HG03097 (cell line): Measurements from ENCODE around the gene SMPD3.

Experiments used
- ATAC-seq: cut with Tn5 transposase; IDR thresholded peaks from one replicate; pipeline ENCODE4 v1.9.1; 2021; ENCODE audit not compliant: unreplicated experiment, low FRiP score

SMPD3 gene

DNA sequence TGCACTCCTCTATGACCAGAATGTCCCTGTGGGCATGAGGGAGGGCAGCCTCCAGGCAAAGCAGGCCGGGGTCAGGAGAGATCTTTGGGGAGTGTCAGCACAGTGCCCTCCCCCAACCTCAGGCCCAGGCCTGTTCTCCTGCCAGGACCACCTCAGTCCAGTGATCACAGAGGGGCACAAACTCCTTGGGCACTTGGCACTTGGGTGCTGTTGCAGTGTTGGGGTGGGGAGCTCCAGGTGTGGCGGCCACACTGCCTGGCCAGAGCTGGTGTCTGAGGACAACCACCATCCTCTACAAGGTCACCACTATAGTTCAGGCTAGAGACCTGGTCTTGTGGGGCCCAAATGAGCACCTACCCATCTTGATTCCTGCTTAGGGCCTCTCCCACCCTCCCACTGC, 37.2 kb downstream of the SMPD3 start:
- ATAC-seq, result no peak

DNA sequence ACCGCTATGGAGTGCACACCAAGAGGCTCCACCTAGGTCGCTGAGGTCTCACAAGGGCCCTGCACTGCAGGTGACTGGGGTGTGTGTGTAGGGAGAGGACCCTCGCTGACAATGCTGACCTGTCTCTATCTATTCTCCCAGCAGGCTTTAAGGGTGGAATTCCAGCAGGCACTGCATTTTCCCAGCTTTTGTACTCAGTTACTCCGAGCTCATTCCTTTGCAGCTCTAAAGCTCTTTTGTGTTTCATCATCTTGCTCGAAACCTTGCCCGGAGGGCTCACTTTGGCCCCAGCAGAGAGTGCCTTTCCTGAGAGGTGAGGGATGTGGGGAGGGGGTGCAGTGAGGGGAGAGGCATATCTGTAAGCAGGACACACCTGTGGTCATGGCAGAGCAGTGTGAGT, 39.3 kb downstream of the SMPD3 start:
- no peak for ATAC-seq

DNA sequence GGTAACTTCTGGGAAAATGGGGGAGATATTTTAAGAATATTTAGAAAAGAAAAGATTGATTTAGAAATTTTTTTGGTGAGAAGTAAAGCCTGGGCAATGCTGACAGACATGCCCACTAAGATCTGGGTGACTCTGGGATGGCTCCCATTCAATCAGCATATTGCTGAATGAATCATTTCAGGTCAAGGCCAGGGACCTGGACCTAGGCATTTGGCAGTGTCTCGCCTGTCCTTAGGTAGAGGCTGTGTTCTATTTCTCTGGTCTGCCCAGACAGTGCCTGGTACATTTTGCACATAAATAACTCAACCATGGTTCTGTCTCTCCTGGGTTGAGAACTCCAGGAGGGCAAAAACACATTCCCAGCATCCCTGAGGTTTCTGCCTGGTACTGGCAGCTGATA, 39.9 kb downstream of the SMPD3 start:
- no peak for ATAC-seq

DNA sequence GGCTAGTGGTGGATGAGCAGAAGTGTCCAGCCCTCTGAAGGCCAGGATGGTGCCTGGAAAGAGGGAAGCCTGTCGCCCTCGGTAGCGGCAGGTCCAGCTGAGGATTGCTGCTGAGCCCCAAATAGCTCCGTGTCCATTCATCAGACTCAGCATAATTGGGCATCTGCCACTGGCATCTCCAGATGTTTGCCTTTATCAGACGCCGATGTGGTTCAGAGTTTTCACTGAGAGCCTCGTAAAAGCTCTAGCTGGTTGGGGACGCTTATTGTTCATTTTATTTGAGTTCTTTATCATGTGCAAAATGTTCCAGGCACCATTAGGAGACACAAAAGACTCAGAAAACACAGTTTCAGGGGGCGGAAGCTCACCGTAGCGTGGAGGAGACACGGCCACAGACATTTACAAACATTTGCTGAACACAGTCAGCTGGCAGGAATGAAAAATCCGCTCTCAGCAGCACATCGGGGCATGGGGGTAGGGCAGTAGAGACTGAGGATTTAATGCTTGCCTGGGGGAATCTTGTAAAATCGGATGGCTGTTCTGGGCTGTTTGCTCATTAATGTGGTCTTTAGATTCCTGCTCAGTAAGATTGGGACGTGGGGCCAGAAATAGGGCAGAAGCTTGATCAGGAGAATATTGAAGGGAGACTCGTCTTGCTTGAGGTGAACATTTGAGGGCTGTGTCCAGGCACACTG, 41.7 kb downstream of the SMPD3 start:
- no peak for ATAC-seq

GRCh38 chr16:68404736-68405345, 43.5 kb downstream of the SMPD3 start:
- ATAC-seq, result no peak

GRCh38 chr16:68403704-68404103, 44.6 kb downstream of the SMPD3 start:
- no peak for ATAC-seq

DNA sequence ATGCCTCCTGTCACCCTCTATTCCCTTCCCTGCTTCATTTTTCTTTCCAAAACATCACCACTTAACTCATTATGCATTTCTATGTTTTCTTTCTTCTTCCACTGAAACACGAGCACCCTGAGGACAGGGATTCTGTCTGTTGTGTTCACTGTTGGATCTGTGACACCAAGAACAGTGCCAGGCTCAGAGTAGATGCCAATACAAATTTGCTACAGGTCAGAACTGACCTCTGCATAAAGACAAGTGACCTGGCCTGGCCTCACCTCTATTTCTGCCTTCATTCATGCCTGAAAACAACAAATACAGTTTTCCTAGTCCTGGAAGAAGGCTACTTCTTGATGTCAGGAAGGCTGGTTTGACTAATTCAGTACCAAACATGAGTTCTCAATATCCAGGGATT, 45.1 kb downstream of the SMPD3 start:
- no peak for ATAC-seq

DNA sequence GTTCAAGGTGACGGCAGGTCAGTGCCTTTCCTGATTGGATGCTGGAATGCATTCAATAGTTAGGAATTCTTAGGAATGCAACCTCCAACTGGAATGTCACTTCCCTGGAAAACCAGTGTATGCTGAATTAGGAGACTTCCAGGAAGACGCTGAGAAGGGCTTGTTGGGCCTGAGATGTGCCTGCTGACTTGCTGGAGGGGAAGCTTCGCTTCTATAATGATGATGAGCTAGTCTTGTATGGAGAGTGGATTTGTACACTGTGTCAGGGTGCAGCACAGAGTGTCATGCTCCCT, 45.6 kb downstream of the SMPD3 start:
- no peak for ATAC-seq

GRCh38 chr16:68401871-68402747, 46.2 kb downstream of the SMPD3 start:
- ATAC-seq, result no peak

- no peak for ATAC-seq
Measured at GRCh38 chr16:68400924-68401460, 47.3 kb downstream of the SMPD3 start.

GRCh38 chr16:68400083-68400923, 48.0 kb downstream of the SMPD3 start:
- no peak for ATAC-seq

DNA sequence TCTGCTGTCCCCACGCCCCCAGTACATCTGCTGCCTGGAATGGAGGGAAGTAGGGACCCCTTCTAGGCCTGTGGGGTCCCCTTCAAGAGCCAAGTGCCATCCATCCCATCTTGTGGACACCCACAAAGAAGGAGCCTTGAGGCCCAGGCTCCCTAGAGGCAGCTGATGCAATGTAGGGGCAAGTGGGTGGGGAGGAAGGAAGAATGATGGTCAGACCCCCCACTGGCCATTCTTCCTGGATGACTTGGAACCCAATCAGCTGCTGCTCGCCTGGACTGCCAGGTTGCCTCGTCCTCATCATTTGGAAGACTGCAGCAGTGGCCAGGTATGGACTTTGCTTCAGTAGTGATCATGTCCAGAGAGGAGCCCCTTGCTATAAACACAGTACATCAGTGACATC, 48.9 kb downstream of the SMPD3 start:
- no peak for ATAC-seq

DNA sequence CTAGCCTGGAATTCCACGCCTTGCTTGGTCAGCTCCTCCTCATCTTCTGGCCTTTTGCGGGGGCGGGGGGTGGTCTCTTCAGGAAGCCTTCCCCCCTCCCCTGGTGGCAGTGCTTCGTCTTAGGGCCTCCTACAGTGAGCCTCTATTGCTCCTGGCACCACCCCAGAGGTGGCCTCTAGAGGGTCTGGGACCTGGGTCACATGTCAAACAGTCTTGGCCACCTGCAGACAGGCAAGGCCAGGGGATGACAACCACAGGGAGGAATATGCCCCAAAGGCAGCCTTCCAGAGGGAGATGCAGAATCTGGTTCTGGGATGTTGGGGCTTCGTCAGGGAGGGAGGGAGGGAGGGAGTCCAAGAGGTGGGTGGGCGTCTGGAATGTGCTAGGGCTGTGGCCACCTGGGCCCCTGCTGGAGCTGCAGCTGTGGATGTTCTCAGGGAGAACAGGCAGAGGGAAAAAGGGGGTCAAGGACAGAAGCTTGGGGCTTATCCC, 50.6 kb downstream of the SMPD3 start:
- no peak for ATAC-seq

- ATAC-seq, result no peak
Measured at GRCh38 chr16:68396481-68396880, 51.8 kb downstream of the SMPD3 start.

- no peak for ATAC-seq
Measured at GRCh38 chr16:68395815-68396214, 52.5 kb downstream of the SMPD3 start.

DNA sequence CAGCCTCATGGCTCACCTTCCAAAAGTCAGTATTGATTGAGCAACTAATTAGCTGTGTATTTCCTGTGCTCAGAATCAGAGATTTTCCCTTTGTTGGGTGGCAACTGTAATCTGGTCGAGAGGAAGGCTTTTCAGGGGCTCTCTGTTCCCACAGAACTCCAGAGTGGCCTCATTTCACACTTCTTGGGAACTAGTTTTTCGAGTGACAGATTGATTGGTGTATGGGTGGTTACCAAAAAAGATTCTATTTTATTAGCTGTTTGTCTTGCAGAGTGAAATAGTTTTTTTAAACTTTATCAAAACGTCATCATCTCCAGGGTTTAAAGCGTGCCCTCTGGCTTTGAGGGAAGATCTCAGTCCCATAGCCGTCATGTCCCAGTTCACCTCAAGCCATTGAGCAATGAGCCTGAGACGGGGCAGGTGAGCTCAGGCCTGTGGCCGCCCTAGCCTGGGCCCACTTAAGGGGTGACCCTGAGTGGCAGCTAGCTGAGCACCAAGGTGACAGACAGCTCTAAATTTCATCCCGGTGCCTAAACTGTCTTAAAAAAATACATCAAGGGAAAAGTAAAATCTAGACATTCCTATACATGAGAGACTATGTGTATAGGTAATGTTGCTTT, 53.0 kb downstream of the SMPD3 start:
- no peak for ATAC-seq

DNA sequence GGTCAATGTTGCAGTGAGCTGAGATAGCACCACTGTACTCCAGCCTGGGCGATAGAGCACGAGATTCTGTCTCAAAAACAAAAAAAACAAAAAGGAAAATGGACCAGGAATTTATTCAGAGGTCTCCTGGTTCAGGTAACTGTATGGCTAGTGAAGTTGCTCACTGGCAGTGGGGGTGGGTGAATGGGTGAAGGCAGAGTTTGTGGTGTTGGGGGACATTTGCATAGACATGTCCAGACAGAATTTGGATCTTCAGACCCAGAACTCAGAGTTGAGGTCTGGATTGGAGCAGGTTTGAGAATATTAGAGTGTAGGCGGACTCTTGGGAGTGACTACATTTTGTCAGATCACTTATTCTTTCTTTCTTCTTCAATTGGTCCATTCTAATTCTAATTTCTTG, 55.0 kb downstream of the SMPD3 start:
- no peak for ATAC-seq

GRCh38 chr16:68389750-68390371, 58.4 kb downstream of the SMPD3 start:
- no peak for ATAC-seq

DNA sequence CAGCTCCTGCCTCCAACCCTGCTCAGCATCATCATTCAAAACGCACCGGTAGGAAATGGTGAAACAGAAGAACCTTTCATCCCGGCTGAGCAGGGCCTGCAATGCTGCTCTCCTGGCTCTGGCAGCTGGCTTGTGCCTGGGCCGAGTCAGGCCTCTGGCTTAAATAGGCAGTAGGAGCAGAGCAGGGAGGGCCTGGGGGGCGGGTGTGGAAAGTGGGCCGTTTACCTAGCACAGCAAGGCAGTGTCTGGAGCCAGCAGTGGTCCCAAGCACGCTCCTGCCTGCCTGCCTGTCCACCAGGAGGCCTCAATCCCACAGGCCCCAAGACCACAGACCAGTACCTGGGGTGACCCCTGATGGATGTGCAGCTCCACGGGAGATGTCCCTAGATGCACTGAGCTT, 59.3 kb downstream of the SMPD3 start:
- ATAC-seq, result no peak

DNA sequence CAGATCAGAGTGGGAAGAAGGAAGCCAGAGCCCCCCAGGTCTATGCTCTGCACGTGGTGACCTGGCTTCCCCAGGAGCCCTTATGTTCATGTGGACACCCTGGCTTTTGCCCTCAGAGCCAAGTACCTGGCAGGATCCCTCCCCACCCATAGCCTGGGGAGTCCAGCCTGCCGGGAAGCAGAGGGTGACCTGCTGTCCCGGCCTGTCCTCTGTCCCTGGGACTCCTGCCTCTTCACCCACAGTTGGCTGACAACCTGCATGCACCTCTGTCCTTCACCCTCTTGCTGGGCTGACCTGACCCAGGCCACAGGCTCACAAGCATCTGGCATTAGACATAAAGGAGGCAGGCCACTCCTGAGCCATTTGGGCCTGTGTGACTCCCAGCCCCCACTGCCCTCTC, 60.2 kb downstream of the SMPD3 start:
- ATAC-seq, result no peak
